ENCODE data around the gene TMPRSS11A. TPM values are rescaled to one million over a fixed set of nuclear protein-coding genes. Genes with fewer than 3 reads are reported as not detected.

TMPRSS11A gene
- total and polyA plus RNA-seq, 2 of the 13 experiments (the other 11 are each of a cell fraction or from before 2014, with no cell fraction given): not detected

DNA sequence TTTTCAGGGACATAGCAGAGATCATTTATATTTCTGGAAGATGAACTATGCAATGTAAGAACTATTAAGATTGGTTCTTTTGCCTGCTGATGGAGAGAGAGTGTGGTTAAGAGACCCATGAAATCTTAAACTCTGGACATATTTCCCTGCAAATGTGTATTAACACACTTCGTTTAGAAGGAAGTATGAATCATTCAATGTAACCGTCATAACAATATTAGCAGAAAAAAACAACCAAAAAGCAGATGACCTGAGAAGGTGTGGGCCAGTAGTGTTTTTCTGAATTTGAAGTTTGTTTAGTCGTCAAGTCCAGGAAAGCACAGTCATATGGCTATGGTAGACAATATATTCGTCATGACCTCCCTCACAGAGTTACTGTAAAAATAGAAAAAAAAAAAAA, 77.0 kb downstream of the TMPRSS11A start:
- no peak overlapping the region for H3K27ac ChIP-seq (ENCODE audit: extremely low read length, insufficient read depth, low read length)
- no peak overlapping the region for H3K4me3 ChIP-seq (replicated peaks in 1 of 3; ENCODE audit: insufficient read depth in 1 of 3, low read depth in 2 of 3, low read length in 3 of 3)
- H2AFZ ChIP-seq (ENCODE audit: low read length): no peak overlapping the region
- DNase-seq (ENCODE audit: low spot score): no peak
- CTCF ChIA-PET (ENCODE audit: low intra/inter-chr PET ratio, low total read pairs): no interaction called here
- TF ChIP-seq MAFG (CRISPR knock-in tag; IDR thresholded peaks at IDR 0.05) (no peak), ZNF839 (CRISPR knock-in tag; IDR thresholded peaks at IDR 0.05; ENCODE audit: borderline replicate concordance) (no peak), KMT2B (CRISPR knock-in tag; IDR thresholded peaks at IDR 0.05) (no peak), JUNB (CRISPR knock-in tag; IDR thresholded peaks at IDR 0.05; ENCODE audit: borderline replicate concordance) (no peak), ZMAT3 (CRISPR knock-in tag; conservative IDR thresholded peaks at IDR 0.05) (no peak), ZSCAN30 (CRISPR knock-in tag; IDR thresholded peaks at IDR 0.05) (no peak), FOXA1 (IDR thresholded peaks at IDR 0.05) (no peak), FOXA1 (CRISPR knock-in tag; IDR thresholded peaks at IDR 0.05) (no peak)
- TF ChIP-seq, protein P1, sequence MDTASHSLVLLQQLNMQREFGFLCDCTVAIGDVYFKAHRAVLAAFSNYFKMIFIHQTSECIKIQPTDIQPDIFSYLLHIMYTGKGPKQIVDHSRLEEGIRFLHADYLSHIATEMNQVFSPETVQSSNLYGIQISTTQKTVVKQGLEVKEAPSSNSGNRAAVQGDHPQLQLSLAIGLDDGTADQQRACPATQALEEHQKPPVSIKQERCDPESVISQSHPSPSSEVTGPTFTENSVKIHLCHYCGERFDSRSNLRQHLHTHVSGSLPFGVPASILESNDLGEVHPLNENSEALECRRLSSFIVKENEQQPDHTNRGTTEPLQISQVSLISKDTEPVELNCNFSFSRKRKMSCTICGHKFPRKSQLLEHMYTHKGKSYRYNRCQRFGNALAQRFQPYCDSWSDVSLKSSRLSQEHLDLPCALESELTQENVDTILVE (CRISPR knock-in tag; IDR thresholded peaks at IDR 0.05): no peak
- TF ChIP-seq, protein P2, sequence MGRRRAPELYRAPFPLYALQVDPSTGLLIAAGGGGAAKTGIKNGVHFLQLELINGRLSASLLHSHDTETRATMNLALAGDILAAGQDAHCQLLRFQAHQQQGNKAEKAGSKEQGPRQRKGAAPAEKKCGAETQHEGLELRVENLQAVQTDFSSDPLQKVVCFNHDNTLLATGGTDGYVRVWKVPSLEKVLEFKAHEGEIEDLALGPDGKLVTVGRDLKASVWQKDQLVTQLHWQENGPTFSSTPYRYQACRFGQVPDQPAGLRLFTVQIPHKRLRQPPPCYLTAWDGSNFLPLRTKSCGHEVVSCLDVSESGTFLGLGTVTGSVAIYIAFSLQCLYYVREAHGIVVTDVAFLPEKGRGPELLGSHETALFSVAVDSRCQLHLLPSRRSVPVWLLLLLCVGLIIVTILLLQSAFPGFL (CRISPR knock-in tag; IDR thresholded peaks at IDR 0.05): no peak
- TF ChIP-seq, protein P3, sequence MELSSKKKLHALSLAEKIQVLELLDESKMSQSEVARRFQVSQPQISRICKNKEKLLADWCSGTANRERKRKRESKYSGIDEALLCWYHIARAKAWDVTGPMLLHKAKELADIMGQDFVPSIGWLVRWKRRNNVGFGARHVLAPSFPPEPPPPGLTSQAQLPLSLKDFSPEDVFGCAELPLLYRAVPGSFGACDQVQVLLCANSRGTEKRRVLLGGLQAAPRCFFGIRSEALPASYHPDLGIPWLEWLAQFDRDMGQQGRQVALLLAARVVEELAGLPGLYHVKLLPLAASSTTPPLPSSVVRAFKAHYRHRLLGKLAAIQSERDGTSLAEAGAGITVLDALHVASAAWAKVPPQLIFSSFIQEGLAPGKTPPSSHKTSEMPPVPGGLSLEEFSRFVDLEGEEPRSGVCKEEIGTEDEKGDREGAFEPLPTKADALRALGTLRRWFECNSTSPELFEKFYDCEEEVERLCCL (CRISPR knock-in tag; IDR thresholded peaks at IDR 0.05; ENCODE audit: borderline replicate concordance): no peak
- TF ChIP-seq, protein P4, sequence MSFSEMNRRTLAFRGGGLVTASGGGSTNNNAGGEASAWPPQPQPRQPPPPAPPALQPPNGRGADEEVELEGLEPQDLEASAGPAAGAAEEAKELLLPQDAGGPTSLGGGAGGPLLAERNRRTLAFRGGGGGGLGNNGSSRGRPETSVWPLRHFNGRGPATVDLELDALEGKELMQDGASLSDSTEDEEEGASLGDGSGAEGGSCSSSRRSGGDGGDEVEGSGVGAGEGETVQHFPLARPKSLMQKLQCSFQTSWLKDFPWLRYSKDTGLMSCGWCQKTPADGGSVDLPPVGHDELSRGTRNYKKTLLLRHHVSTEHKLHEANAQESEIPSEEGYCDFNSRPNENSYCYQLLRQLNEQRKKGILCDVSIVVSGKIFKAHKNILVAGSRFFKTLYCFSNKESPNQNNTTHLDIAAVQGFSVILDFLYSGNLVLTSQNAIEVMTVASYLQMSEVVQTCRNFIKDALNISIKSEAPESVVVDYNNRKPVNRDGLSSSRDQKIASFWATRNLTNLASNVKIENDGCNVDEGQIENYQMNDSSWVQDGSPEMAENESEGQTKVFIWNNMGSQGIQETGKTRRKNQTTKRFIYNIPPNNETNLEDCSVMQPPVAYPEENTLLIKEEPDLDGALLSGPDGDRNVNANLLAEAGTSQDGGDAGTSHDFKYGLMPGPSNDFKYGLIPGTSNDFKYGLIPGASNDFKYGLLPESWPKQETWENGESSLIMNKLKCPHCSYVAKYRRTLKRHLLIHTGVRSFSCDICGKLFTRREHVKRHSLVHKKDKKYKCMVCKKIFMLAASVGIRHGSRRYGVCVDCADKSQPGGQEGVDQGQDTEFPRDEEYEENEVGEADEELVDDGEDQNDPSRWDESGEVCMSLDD (CRISPR knock-in tag; IDR thresholded peaks at IDR 0.05; ENCODE audit: borderline replicate concordance): no peak
- no peaks in the 10 kb centered on the region for H3K4me1 ChIP-seq (ENCODE audit: insufficient read depth, low read length)
- no peak for FAIRE-seq
- H4K20me1 ChIP-seq (ENCODE audit: insufficient read depth, low read length): no peaks in the 10 kb centered on the region
- in situ Hi-C loops (cut with HindIII; ENCODE audit: extremely low pct_ligation_motif_present, low pct_unique_long_range_greater_than_20kb): no loop called here
- H3K79me2 ChIP-seq (ENCODE audit: insufficient read depth, low read length): no peaks in the 10 kb centered on the region
- whole genome bisulfite sequencing (ENCODE audit: low lambda C conversion rate): 29% methylated on average over 4 of the region's 4 CpGs
- no TSS peak for BruUV-seq (replicated peaks)
- no peak overlapping the region for H3K9ac ChIP-seq (ENCODE audit: insufficient read depth, low read depth, low read length)
- no peaks in the 10 kb centered on the region for H3K36me3 ChIP-seq (replicated peaks in 1 of 2; ENCODE audit: control insufficient read depth in 1 of 2, insufficient read depth in 2 of 2, low read length in 2 of 2)
- POLR2A ChIA-PET: no interaction called here
- no peaks in the 10 kb centered on the region; a peak in 1 of 5 replicates for H3K27me3 ChIP-seq (ENCODE audit: control insufficient read depth in 1 of 2, insufficient read depth in 2 of 2, low read length in 2 of 2)
- H3K9me3 ChIP-seq (ENCODE audit: low read length): no peaks in the 10 kb centered on the region
- no peak for ATAC-seq
- intact Hi-C loops (cut with micrococcal nuclease; ENCODE audit: unreplicated experiment): no loop called here
- no peak overlapping the region for H3K4me2 ChIP-seq (ENCODE audit: low read depth, low read length)

Data from HepG2 (cell line).